HG02610 (cell line): ENCODE data around the gene ME3.

Experiments used
- ATAC-seq: cut with Tn5 transposase; IDR thresholded peaks from one replicate; pipeline ENCODE4 v1.9.1; 2021; ENCODE audit warnings: mild to moderate bottlenecking, moderate library complexity; ENCODE audit not compliant: unreplicated experiment

The ME3 gene

DNA sequence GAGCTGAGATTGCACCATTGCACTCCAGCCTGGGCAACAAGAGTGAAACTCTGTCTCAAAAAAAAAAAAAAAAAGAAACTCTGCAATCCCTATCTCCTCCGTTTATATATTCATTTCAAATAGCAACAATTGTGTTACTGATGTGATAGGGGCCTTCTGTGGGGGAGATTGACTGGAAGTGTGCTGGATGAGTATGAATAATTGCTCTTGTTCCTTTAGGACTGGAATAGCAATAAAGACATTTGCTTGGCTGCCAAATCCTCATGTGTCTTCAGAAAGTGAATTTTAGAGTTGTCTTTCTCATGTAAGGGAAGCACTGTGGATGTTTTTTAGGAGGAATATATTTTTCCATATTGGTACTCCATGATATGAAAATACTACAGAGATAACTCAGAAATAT lies 21.1 kb upstream of the ME3 start:
- no peak for ATAC-seq

GRCh38 chr11:86692746-86693145 lies 20.3 kb upstream of the ME3 start:
- ATAC-seq: no peak

DNA sequence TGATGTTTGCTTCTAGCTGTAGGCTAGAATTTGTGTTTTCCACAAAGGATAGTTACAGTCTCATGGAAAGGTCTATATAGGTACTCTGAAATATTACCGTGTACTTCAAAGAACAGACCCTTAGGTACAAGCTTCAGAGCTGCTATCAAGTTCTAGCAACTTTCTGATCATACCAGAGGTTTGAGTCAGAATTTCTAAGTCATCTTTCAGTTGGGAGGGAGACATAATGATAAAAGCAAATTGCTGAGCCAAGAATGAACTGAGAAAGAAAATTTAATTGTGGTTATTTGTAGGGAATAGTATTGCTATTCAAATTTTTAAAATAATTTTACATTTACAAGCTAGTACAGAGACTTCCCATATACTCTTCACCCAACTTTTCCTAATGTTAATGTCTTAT lies 19.9 kb upstream of the ME3 start:
- no peak for ATAC-seq

DNA sequence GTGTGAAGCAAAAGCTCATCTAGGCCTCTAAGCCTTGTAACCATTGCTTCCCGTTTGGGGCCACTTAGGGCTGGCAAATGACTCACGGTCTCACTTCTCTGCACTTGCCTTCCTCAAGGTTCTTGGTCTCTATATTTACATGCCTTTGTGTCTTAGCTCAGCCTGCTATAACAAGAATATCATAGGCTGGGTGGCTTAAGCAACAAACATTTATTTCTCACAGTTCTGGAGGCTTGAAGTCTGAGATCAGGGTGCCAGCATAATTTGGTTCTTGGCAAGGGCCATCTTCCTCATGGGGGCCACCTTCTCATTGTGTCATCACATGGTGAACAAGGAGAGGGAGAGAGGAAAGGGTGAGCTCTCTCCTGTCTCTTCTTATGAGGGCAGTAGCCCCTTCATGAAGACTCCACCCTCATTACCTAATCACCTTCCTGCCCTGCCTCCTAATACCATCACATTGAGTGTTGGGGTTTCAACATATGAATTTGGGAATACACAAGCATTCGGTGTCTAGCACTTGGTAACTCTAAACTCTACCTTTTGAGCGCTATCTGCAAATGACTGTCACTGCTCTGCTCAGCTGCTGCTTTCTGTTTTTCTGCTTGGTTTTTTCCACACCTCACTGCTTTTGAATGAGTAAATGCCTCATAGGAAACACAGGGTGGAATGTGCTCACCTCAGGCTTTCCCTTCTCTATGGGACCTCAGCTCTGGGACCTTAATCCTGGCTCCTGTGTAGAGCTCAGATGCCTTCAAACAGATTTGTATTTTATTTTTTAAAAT lies 16.2 kb upstream of the ME3 start:
- peak; percentile 82 for ATAC-seq

- no peak for ATAC-seq
These were observed 14.9 kb upstream of the ME3 start for GRCh38 chr11:86687185-86687778.

DNA sequence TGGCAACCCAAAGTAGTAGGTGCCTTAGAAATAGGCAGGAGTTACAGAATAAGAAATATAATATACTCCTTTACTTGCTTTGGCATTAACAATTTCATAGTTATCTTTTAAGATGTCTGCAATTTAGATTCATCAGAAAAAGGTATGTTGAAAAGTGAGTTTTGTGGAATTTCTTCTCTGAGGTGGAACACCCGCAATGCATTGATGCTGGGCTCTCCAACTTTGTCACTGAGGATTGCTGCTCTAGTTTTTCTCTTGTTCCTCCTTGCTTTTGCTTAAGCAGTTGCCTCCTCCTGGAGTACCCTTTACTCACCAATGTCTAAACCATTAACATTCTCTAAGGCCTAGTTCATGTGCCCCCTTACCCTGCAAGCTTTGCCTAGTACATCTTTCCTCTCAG lies 14.1 kb upstream of the ME3 start:
- ATAC-seq: no peak

DNA sequence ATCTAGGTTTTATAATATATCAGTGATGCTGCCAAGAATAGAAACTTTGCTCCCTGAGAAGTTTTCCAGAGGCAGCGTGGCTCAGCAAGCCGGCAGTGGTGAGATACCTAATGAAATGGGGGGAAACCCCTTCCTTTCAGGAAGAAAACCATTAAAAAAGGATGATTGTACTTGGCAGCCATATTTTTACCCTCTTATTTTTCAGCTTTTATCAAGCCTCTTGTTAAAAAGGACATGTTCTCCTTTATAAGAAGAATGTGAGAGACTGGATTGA lies 9.0 kb upstream of the ME3 start:
- ATAC-seq: no peak

DNA sequence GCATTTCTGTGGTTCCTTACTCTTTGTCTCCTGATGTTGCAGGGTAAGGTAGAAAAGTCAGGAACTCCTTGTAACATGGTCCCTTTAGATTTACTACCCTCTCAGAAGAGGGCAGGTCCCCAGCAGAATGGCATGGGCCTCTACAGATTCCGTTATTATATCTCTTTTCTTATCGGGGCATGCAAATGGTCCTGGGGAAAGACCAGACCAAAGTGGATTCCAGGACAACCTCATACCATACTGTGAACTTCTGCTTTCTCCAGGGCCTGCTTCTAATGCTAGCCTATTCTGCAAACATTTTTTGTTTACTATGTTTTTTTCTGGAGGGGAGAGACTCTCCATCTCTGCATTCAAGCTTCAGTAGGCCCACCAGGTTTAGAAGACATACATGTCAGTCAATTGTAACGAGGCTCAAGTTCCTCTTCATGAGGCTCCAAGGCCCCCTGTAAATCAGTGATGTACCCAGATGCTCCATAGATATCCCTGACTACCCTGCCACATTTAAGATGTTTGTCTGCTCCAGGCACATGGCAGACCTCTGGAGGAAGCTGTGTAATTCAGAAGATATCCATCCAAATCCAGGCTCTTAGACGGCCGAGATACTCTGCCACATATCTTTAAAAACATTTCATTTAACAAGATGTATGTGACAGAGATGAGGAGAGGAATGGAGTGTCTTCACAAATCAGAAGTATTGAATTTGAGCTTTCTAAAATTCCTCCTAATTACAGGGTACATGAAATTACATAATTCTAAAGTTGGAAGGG lies 8.5 kb upstream of the ME3 start:
- ATAC-seq: no peak

DNA sequence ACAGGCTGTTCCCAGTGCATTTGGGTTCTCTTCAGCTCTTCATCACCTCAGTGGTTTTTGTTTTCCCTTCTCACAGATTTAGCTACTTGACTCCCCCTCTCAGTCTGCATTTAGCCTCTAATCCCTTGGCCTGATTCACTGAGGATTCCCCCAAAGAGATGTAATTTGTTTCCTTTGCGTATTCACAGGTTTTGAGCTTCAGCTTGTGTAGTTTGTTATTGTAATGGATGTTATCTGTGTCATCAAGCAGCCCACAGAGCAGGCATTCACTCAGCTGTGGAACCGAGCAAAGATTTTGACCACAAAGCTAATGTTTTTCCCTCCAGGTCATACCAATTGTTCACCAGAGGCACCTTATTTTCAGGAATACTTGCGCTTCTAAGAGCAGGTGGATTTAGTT lies 6.4 kb upstream of the ME3 start:
- no peak for ATAC-seq

DNA sequence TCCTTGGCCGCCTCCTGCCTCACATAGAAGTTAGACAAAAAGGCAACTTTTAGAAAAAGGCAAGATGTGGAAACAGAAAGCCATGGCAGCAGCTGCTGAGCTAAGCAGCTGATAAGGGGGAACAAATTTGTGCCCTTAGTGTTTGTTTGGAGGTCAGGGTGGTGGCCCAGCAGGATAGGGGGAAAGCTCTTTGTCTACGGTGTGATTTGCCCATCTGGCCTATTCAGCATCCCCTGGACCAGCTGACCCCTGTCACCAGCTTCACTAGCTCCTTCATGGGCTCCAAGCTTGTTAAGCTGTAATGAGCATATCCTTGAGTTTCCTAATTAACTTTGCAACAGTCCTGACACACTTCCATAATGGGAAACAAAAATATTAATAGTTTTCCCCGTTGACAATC lies 5.9 kb upstream of the ME3 start:
- ATAC-seq: no peak

- no peak for ATAC-seq
These were observed 4.2 kb upstream of the ME3 start for GRCh38 chr11:86676533-86677154.

DNA sequence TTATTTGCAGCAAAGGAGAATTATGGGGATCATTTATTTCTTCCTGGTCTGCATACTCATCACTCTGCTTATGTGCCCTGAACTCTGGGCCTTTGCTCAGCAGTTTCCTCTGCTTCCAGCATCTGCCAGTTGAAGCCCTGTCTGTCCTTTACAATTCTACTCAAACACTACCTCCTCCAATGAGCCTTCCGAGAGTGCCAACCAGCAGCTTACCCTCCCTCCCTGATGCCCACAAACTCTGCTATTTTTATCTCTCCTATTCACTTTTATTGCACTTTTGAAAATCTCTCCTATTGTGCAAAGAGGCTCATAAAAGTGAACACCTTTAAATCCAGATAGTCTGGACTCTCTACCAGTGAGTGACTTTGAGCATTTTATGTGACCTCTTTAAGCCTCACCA lies 3.6 kb upstream of the ME3 start:
- ATAC-seq: no peak

GRCh38 chr11:86675017-86675416 lies 2.6 kb upstream of the ME3 start:
- ATAC-seq: no peak

- ATAC-seq: no peak
These were observed 1.7 kb upstream of the ME3 start for GRCh38 chr11:86673872-86674750.

DNA sequence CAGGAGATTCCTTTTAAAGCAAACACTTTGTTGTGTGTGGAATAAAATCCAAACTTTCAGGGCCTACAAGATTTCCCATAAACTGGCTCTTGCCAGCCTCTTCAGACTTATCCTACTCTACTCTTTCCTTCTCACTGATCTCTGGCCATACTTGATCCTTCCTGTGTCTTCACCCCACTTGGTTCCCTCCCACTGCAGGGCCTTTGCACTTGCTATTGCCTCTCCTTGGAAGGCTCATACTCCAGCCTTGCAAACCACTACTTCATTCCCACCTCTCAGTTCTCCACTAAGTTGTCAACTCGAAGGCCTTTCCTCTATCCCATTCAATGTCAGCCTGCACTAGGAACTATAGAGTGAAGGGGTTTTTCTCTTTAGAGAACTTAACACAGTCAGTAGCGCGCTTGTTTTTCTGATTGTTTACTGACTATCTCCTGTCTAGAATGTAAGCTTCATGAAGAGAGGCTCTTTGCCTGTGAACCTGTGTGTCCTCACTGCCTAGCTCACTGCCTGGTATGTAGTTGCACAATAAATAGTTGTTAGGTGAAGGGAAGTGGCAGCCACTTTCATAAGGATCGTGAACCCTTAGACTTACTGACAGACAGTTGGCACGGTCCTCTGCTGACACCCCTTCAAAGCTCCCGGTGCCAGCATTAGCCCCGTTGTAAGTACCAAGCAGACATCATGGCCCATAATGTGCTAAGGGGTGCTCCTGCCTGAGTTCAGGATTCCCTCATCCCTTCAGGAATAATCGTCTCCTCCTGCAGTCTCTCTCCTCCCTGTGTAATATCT lies 833 bp upstream of the ME3 start:
- ATAC-seq: no peak

- no peak for ATAC-seq
These were observed 847 bp downstream of the ME3 start for GRCh38 chr11:86671531-86672006.

- ATAC-seq: no peak
These were observed 1.5 kb downstream of the ME3 start for GRCh38 chr11:86670911-86671310.

- no peak for ATAC-seq
These were observed 2.2 kb downstream of the ME3 start for GRCh38 chr11:86670181-86670580.

- no peak for ATAC-seq
These were observed 3.0 kb downstream of the ME3 start for GRCh38 chr11:86669424-86669823.

DNA sequence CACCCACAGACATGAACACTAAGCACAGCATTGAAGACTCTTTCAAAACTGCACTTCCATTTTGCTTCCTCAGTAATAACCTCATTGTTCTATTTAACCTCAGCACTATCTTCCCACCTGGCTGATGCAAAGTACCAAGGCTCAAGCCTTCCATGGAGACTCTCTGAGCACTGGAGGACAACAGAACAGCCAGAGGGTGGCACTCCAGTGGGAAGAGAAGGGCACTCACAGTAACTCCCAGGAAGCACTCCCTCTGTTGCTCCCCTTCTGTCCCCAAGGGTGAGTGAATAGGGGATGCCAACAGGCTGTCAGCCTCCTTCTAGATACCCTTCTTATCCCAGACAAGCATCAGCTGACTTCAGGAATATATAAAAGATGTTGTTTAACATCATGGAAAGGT lies 3.5 kb downstream of the ME3 start:
- no peak for ATAC-seq
